Left lung (tissue), 10 donors: ENCODE data around the gene NAT14. TPM values are rescaled to one million over a fixed set of nuclear protein-coding genes. Genes with fewer than 3 reads are reported as not detected.

Experiments used
- ATAC-seq: fragments of 200-7000 bp; cut with Tn5 transposase; one replicate; pipeline ENCODE4 v1.9.1; 2020; ENCODE audit warnings: moderate library complexity
- DNase-seq, 4 donors: peaks; one replicate each; pipeline ENCODE4 v3.0.0-alpha.2; 2013 to 2020
- H3K27ac ChIP-seq, 2 donors: fragments of 200-600 bp; sonication (generic) in 1 of 2; one replicate each; pipeline versions ENCODE4 v1.5.0 to v1.8.0; 2020 to 2021
- H3K27me3 ChIP-seq, 2 donors: fragments of 200-600 bp; sonication (generic) in 1 of 2; one replicate each; pipeline versions ENCODE4 v1.5.0 to v1.8.0; 2020 to 2021
- H3K36me3 ChIP-seq, 2 donors: fragments of 200-600 bp; sonication (generic) in 1 of 2; one replicate each; pipeline versions ENCODE4 v1.5.0 to v1.8.0; 2020 to 2021
- H3K4me1 ChIP-seq, 2 donors: fragments of 200-600 bp; one replicate each; pipeline ENCODE4 v1.8.0; 2021
- H3K4me3 ChIP-seq, 2 donors: fragments of 200-600 bp; sonication (generic) in 1 of 2; one replicate each; pipeline versions ENCODE4 v1.5.0 to v1.8.0; 2020 to 2021; ENCODE audit warnings: mild to moderate bottlenecking in 1 of 2
- H3K9me3 ChIP-seq, 2 donors: fragments of 200-600 bp; sonication (generic) in 1 of 2; one replicate each; pipeline versions ENCODE4 v1.5.0 to v1.8.0; 2020 to 2021
- intact Hi-C, 2 donors: fragments of 100-400 bp; cut with DNase I; formaldehyde crosslinking; loops; one replicate each; pipeline versions ENCODE4 v1.11.2 to v1.14.2; 2022
- polyA plus RNA-seq, 6 donors: library from polyadenylated mRNA; unstranded; fragments of 120-200 nt; gene quantifications; one replicate each; pipeline ENCODE4 v1.2.1, GENCODE V29; 2013; ENCODE audit not compliant: insufficient read length in 6 of 6
- total RNA-seq, 2 donors: library from RNA; stranded (reverse); fragmentation: NEBNext Ultra II Directional; extraction: Animal tissue kit (Norgen Biotek cat#: 25700); gene quantifications; one replicate each; pipeline ENCODE4 v1.2.1, GENCODE V29; 2021
- TF ChIP-seq, protein P1 (sequence below), 2 donors: fragments of 200-600 bp; sonication (generic) in 1 of 2; IDR thresholded peaks; one replicate each; pipeline versions ENCODE4 v1.5.0 to v1.8.0; 2021; ENCODE audit warnings: antibody characterized with exemption in 2 of 2
- donor health status: DM: no; HTN: yes; CAD: no.
- donor health status: DM: no; HTN: no; CAD: no.

Gene NAT14
- total and polyA plus RNA-seq, 8 donors: 22.9 to 46.6 (median 38.2) TPM

DNA sequence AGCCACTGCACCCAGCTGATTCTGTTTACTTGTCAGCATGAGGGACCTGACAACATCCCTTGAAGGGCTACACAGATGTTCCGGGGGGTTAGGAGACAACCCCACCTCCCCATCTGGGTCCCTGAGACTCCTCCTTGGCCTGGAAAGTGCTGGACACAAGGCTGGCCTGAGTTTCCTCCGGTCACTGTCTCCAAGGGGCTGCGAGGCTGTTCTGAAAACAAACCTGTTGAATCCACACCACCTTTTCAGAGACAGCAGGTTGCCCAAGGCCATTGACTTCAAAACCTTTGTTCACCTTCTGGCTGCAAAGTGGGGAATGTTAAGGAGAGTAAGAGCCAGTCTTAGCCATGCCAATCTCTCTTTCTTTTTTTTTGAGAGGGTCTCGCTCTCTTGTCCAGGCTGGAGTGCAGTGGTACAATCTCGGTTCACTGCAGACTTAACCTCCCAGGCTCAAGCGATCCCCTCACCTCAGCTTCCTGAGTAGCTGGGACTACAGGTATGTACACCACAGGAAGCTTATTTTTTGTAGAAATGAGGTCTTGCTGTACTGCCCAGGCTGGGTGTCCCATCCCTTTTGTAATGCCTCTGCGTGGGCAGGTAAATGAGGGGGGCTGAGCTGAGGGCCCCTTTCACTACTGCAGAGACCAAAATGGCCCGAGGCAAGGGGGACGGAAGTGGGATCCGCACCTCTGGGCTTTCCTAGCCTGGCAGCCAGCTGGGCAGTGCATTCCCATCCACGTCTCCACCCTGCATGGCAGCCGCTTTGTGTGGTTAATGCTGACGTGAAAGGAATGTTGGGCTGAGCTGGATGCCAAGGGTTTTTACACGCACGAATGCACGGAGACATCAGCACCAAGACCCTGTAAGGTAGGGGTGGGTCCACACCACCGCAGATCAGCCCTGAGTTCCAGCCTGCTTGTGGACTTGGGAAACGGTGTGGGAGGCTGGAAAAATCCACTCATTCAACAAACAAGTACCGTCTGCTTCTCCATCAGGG is 10.4 kb upstream of the NAT14 start:
- ATAC-seq (no peak), DNase-seq (peak in 1 of 4 donors; percentile 39)
- no peaks in the 10 kb centered on the region for H3K9me3 ChIP-seq
- H3K36me3 ChIP-seq: no peaks in the 10 kb centered on the region
- peaks cover 4 to 18% of the 10 kb centered on the region in 2 donors for H3K4me1 ChIP-seq
- TF ChIP-seq, protein P1, sequence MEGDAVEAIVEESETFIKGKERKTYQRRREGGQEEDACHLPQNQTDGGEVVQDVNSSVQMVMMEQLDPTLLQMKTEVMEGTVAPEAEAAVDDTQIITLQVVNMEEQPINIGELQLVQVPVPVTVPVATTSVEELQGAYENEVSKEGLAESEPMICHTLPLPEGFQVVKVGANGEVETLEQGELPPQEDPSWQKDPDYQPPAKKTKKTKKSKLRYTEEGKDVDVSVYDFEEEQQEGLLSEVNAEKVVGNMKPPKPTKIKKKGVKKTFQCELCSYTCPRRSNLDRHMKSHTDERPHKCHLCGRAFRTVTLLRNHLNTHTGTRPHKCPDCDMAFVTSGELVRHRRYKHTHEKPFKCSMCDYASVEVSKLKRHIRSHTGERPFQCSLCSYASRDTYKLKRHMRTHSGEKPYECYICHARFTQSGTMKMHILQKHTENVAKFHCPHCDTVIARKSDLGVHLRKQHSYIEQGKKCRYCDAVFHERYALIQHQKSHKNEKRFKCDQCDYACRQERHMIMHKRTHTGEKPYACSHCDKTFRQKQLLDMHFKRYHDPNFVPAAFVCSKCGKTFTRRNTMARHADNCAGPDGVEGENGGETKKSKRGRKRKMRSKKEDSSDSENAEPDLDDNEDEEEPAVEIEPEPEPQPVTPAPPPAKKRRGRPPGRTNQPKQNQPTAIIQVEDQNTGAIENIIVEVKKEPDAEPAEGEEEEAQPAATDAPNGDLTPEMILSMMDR (IDR thresholded peaks at IDR 0.05): no peak
- H3K27me3 ChIP-seq: no peaks in the 10 kb centered on the region
- no peak overlapping the region for H3K4me3 ChIP-seq
- H3K27ac ChIP-seq: no peak overlapping the region
- intact Hi-C loops: no loop called here

DNA sequence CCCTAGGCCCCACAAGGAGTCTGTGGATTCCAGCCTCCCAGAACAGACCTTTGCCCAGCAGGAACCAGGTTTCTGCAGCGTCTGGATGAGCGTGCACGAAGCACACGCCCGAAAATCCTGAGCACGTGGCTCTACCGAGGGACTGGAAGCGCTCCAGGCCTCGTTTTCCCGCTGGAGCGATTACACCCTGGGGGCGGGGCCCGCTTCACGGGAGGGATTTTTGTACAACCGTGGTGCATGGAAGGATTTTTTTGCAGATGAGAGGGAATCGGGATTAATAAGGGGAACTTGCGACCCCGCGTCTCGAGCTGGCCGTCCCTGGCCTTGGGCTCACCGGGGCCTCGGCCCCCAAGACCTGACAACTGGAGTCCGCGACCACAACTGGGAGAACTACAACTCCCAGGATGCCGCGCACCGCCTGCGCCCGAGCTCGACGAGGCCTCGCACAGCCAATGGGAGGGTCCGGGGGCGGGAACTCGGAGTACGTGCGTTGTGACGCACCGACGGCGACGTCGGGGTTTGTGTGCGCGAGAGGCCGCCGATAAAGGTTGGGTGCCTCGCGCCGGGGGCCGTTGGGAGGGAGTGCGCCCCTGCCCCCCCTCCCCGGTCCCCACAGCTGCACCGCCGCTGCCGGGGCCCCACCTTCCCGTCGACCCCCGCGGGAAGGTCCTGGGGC is 8.8 kb upstream of the NAT14 start, which contains the start of gene ZNF628:
TSS of gene ZNF628 (plus strand) at position 518 of the 676 bp plus-strand sequence. CDS start 3,294 bp downstream, outside the sequence.
- Histone ChIP-seq H3K4me1 (peaks cover 4 to 18% of the 10 kb centered on the region in 2 donors), H3K36me3 (peaks cover 0 to 7% of the 10 kb centered on the region in 2 donors), H3K27ac (peak within 1 kb of the TSS; percentile 93), H3K4me3 (peak within 1 kb of the TSS; percentile 49 to 60), H3K9me3 (no peaks in the 10 kb centered on the region), H3K27me3 (no peaks in the 10 kb centered on the region)
- ATAC-seq: peak; percentile 97
- peak; percentile 98 to 99 (median 99) for DNase-seq
- TF ChIP-seq, protein P1 (IDR thresholded peaks at IDR 0.05): no peak
- intact Hi-C loops: no loop called here

DNA sequence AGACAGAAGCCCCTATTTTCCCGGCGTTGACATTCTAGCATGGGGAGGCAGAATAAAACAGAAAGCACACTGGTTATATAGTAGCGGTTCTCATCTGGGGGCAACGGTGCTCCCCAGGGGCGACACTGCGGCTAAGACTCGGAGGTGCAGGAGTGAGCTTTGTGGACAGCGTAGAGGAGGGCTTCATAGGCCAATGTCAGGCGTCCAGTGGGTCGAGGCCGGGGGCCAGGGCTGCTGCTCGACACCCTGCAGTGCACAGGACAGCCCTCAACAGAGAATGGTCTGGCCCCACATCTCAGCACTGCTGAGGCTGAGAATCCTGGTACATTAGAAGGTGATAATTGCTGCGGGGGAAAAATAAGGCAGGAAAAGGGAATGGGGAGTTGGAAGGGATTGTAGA is 7.1 kb upstream of the NAT14 start:
- Histone ChIP-seq H3K36me3 (peaks cover 0 to 24% of the 10 kb centered on the region in 2 donors), H3K4me1 (peaks cover 4 to 18% of the 10 kb centered on the region in 2 donors), H3K4me3 (peak overlapping the region in 1 of 2 donors; percentile 60), H3K27me3 (no peaks in the 10 kb centered on the region), H3K27ac (no peak overlapping the region), H3K9me3 (no peaks in the 10 kb centered on the region)
- ATAC-seq (no peak), DNase-seq (peak in 1 of 4 donors; percentile 53)
- TF ChIP-seq, protein P1 (IDR thresholded peaks at IDR 0.05): no peak
- intact Hi-C loops: no loop called here

DNA sequence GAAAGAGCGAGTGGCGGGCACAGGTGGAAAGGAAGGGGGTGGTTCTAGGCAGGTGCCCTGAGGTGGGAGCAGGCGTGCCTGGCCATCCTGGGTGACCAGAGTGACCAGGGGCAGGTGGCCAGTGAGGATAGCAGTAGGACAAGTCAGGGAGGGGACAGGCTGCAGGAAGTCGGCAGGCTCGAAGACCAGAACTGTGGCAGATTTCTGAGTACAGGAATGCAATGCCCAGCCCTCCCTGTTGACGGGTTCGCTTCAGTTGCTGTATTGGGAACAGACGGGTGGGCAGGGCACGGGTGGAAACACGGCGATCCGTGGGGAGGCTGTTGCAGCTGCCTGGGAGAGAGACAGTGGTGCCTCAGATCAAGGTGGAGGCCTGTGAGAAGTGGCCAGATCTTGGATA is 6.6 kb upstream of the NAT14 start:
- no peak overlapping the region for H3K27ac ChIP-seq
- TF ChIP-seq, protein P1 (IDR thresholded peaks at IDR 0.05): no peak
- H3K4me3 ChIP-seq: no peak overlapping the region
- DNase-seq (peak in 1 of 4 donors; percentile 56), ATAC-seq (no peak)
- intact Hi-C loops: no loop called here
- H3K27me3 ChIP-seq: no peaks in the 10 kb centered on the region
- peaks cover 4 to 18% of the 10 kb centered on the region in 2 donors for H3K4me1 ChIP-seq
- H3K36me3 ChIP-seq: peaks cover 0 to 28% of the 10 kb centered on the region in 2 donors
- no peaks in the 10 kb centered on the region for H3K9me3 ChIP-seq
